ENCODE data around the gene ADAT3. TPM values are rescaled to one million over a fixed set of nuclear protein-coding genes. Genes with fewer than 3 reads are reported as not detected.
"Not testable (repeated sequence)": the region's sequence is repeated elsewhere in the genome, so short reads cannot be mapped to it uniquely, and the experiment has no call there.

Gene ADAT3
- polyA plus RNA-seq, 1 of the 3 experiments (the other 2 are of a cell fraction), result 2.8 TPM

GRCh38 chr19:1878583-1878982, 26.6 kb upstream of the ADAT3 start:
- 100% methylated on average over 2 of the region's 8 CpGs for WGBS (ENCODE audit: low lambda C conversion rate)
- H2AFZ ChIP-seq (ENCODE audit: low read depth); H3K9me3 ChIP-seq; H3K4me3 ChIP-seq (ENCODE audit: low read depth in 2 of 2, low read length in 1 of 2); H3K27ac ChIP-seq (ENCODE audit: low read depth in 2 of 2, low read length in 1 of 2); POLR2A ChIA-PET; DNase-seq; H3K36me3 ChIP-seq (replicated peaks in 1 of 2; ENCODE audit: control insufficient read depth in 1 of 2, insufficient read depth in 2 of 2, low read length in 1 of 2); H3K27me3 ChIP-seq (ENCODE audit: insufficient read depth); H3K9ac ChIP-seq; CTCF ChIA-PET; H3K9me2 ChIP-seq; H3K4me2 ChIP-seq: not testable (repeated sequence)
- H3K79me2 ChIP-seq (ENCODE audit: insufficient read depth), result peaks cover 54% of the 10 kb centered on the region
- H4K20me1 ChIP-seq (ENCODE audit: insufficient read depth), result peaks cover 38% of the 10 kb centered on the region
- H3K4me1 ChIP-seq (ENCODE audit: control insufficient read depth in 1 of 2, insufficient read depth in 2 of 2, low read depth in 1 of 2, low read length in 1 of 2), result peaks cover 8 to 27% of the 10 kb centered on the region in 2 experiments
- H3F3A ChIP-seq (replicated peaks; ENCODE audit: insufficient read depth), result peaks cover 12% of the 10 kb centered on the region

- H3K4me1 ChIP-seq (ENCODE audit: control insufficient read depth in 1 of 2, insufficient read depth in 2 of 2, low read depth in 1 of 2, low read length in 1 of 2), result peaks cover 6 to 29% of the 10 kb centered on the region in 2 experiments; a peak in 1 of 4 replicates
- H3K27ac ChIP-seq (ENCODE audit: low read depth in 2 of 2, low read length in 1 of 2); CTCF ChIA-PET; DNase-seq; H3K27me3 ChIP-seq (ENCODE audit: insufficient read depth); POLR2A ChIA-PET; H2AFZ ChIP-seq (ENCODE audit: low read depth); H3K36me3 ChIP-seq (replicated peaks in 1 of 2; ENCODE audit: control insufficient read depth in 1 of 2, insufficient read depth in 2 of 2, low read length in 1 of 2); H3K4me3 ChIP-seq (ENCODE audit: low read depth in 2 of 2, low read length in 1 of 2); H3K9ac ChIP-seq; H3F3A ChIP-seq (replicated peaks; ENCODE audit: insufficient read depth); H3K9me2 ChIP-seq; H3K9me3 ChIP-seq; H3K4me2 ChIP-seq: not testable (repeated sequence)
- H3K79me2 ChIP-seq (ENCODE audit: insufficient read depth), result peaks cover 54% of the 10 kb centered on the region
- WGBS (ENCODE audit: low lambda C conversion rate), result 95% methylated on average over 16 of the region's 17 CpGs
- peaks cover 48% of the 10 kb centered on the region for H4K20me1 ChIP-seq (ENCODE audit: insufficient read depth)
Measured at GRCh38 chr19:1879982-1880381, 25.2 kb upstream of the ADAT3 start.

GRCh38 chr19:1880611-1881392, 24.4 kb upstream of the ADAT3 start:
- H3K4me3 ChIP-seq (ENCODE audit: low read depth in 2 of 2, low read length in 1 of 2), result no peak overlapping the region
- POLR2A ChIA-PET, result no interaction called here
- no peak overlapping the region for H3K4me2 ChIP-seq
- no peak overlapping the region for H3K27ac ChIP-seq (ENCODE audit: low read depth in 2 of 2, low read length in 1 of 2)
- CTCF ChIA-PET, result no interaction called here
- no peak for DNase-seq
- H3K36me3 ChIP-seq (replicated peaks in 1 of 2; ENCODE audit: control insufficient read depth in 1 of 2, insufficient read depth in 2 of 2, low read length in 1 of 2), result peaks cover 0 to 7% of the 10 kb centered on the region in 2 experiments
- H3K79me2 ChIP-seq (ENCODE audit: insufficient read depth), result peaks cover 46% of the 10 kb centered on the region
- H3F3A ChIP-seq (replicated peaks; ENCODE audit: insufficient read depth), result no peaks in the 10 kb centered on the region
- H3K9me3 ChIP-seq, result no peaks in the 10 kb centered on the region
- peaks cover 40% of the 10 kb centered on the region for H4K20me1 ChIP-seq (ENCODE audit: insufficient read depth)
- no peaks in the 10 kb centered on the region for H3K9me2 ChIP-seq
- no peak overlapping the region for H2AFZ ChIP-seq (ENCODE audit: low read depth)
- H3K4me1 ChIP-seq (ENCODE audit: control insufficient read depth in 1 of 2, insufficient read depth in 2 of 2, low read depth in 1 of 2, low read length in 1 of 2), result peaks cover 6 to 29% of the 10 kb centered on the region in 2 experiments; a peak in 1 of 4 replicates
- no peak overlapping the region for H3K9ac ChIP-seq
- WGBS (ENCODE audit: low lambda C conversion rate), result 100% methylated on average over 12 of the region's 35 CpGs
- no peaks in the 10 kb centered on the region for H3K27me3 ChIP-seq (ENCODE audit: insufficient read depth)
- TF ChIP-seq TAF1 (IDR thresholded peaks at IDR 0.05; ENCODE audit: borderline replicate concordance, low read depth, low read length), result no peak
- TF ChIP-seq RFX5 (IDR thresholded peaks at IDR 0.05; ENCODE audit: low read length), result no peak
- no peak for TF ChIP-seq TEAD4 (IDR thresholded peaks at IDR 0.05; ENCODE audit: borderline replicate concordance, insufficient read depth)
- TF ChIP-seq USF1 (IDR thresholded peaks at IDR 0.05; ENCODE audit: borderline replicate concordance, low read depth), result no peak
- no peak for TF ChIP-seq POLR2AphosphoS5 (IDR thresholded peaks at IDR 0.05; ENCODE audit: low read depth, low read length)
- TF ChIP-seq GATA2 (CRISPR knock-in tag; IDR thresholded peaks at IDR 0.05), result no peak
- no peak for TF ChIP-seq RXRA (IDR thresholded peaks at IDR 0.05; ENCODE audit: borderline replicate concordance, low read depth)
- no peak for TF ChIP-seq SMC3 (IDR thresholded peaks at IDR 0.05; ENCODE audit: low read depth, low read length)
- TF ChIP-seq ZBTB33 (IDR thresholded peaks at IDR 0.05; ENCODE audit: borderline replicate concordance, low read depth), result no peak
- no peak for TF ChIP-seq MXI1 (IDR thresholded peaks at IDR 0.05; ENCODE audit: low read depth, low read length)
- TF ChIP-seq NFIC (IDR thresholded peaks at IDR 0.05; ENCODE audit: borderline replicate concordance), result no peak
- TF ChIP-seq SIN3A (IDR thresholded peaks at IDR 0.05; ENCODE audit: borderline replicate concordance, low read depth, low read length), result no peak
- TF ChIP-seq REST (IDR thresholded peaks at IDR 0.05; ENCODE audit: low read depth, low read length), result no peak
- TF ChIP-seq FOXM1 (IDR thresholded peaks at IDR 0.05; ENCODE audit: low read depth), result no peak
- no peak for TF ChIP-seq RCOR1 (IDR thresholded peaks at IDR 0.05; ENCODE audit: low read length)
